HG03097 (cell line): ENCODE measurements around the gene LIPC.

ENCODE experiments used
- ATAC-seq: cut with Tn5 transposase; IDR thresholded peaks from one replicate; pipeline ENCODE4 v1.9.1; 2021; ENCODE audit not compliant: unreplicated experiment, low FRiP score

Gene LIPC

DNA sequence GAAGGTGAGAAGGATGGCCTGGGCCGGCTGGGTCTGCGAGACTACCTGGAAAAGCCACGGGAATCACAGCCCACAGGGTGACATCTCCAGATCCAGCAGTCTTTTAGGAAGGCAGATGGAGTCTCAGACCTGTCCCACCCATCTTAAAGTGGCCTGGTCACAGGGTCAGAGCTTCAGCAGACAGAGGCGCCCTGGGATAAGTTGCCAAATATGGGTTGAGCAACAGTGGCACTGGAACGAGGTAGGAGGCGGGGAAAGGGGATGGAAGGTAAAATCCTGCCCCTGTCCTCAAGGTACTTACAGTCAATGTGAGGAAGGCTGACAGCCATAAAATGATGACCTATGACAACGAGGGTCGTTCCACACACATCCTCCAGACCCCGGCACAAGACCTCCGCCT is 80.7 kb downstream of the LIPC start:
- ATAC-seq = no peak

DNA sequence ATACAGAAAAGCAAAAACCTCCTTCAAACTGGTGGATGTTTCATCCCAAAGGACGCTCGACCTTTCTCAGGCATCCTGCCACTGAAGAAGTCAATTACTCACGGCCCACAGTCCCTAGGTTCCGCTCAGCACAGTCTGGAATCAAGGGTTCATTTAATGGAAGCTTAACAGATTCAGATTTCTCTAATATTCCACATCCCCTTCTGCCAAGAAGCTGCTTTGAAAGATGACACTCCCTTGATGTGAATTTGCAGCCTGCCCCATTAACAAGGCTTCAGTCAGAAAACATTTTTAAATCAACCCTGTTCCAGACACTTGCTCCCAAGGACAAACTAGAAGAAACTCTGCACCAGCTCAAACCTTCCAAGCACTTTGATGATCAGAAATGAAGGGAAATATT is 81.2 kb downstream of the LIPC start:
- no peak for ATAC-seq

DNA sequence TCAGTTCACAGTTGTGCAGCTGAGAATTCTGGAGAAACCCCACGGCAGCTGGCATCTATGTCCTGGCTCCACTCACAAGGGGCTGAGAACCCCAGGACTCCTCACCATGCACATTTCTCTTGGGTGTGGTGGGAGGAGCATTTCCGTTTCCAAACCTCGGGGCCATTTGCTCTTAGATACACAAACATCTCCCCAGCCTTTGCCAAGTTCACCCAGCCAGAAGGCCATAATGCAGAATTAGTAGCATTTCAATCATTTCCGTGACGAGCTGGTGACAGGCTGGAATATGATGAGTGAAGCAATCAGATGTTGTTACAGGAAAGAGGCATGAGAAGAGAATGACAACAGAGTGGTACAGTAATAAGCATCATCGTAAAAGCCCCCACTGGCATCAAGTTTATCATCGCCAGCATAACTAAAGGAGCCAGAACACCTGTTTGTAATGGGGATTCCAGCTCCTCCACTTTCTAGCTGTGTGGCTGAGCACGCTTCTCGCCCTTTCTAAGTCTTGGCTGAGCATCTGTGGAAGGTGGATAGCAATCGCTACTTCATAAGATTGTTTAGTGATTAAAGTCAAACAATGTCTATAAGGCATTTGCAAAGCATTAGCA is 82.0 kb downstream of the LIPC start:
- no peak for ATAC-seq

DNA sequence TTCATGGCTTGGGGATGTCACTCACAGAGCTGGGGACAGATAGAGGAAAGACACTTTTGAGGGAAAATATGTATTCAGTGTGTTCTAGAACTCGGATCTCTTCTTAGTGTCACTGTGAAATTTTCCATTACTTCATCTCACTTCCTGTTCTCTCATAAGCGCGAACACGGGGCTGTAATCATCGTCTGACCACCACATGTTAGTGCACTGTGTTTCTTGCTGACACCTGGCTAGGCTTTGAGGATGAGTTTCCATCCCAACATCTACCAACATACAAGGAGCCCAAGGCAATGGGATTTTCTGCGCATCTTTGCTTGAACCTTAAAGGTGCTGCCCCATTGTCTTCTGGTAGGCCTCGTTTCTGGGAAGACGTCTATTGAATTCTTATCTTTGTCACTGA is 84.0 kb downstream of the LIPC start:
- ATAC-seq = no peak

DNA sequence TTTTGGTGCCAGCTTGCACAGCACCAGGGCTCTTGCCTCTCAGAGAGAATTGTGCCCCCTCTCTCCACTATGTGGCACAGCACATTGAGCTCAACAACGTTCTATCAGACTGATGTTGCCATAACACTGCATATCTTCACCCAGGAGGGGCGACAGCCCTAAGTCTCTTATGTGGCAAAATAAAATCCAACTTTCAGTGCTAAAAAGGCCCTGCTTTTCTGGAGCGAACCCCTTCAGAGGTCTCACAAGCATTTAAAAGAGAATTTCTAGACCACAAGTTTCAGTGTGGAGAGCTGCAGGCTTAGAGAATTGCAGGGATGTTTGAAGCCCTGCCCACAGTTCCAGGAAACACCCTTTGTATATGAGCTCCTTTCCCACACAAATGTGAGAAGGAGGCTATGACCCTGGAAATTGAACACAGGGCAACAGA is 85.5 kb downstream of the LIPC start:
- no peak for ATAC-seq

DNA sequence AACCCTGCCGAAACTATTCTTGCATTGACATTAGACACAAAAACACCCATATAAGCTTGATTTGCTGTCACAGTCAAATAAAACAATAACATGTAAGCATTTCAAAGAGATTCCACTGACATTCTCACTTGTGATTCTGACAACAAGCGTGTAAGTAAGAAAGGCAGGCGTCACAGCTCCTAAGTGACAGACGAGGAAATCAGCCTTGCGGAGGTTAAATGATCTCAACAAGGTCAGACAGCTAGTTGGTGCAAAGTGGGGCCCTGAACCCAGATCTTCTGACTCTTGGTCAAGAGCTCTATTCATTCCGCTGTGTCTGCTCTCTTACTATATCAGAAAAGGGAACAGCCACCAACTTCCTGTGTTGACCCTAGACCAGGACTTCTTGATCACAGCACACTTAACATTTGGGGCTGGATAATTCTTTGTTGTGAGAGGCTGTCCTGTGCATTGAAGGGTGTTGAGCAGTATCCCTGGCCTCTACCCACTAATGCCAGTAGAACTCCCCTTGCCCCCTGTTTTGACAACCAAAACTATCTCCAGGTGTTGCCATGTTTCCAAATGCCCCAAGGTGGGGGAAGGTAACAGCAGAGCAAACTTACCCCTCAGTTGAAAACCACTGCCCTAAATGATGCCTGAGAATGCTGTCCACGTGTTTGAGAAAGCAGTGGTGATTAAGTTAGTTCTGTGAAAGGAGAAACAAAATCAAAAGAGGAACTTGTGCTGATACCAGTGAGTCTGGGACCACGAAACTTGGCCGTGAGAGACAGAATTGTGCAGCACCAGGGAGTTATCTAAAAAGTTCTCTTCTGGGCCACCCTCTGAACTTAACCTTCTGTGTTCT is 86.1 kb downstream of the LIPC start:
- ATAC-seq = no peak

DNA sequence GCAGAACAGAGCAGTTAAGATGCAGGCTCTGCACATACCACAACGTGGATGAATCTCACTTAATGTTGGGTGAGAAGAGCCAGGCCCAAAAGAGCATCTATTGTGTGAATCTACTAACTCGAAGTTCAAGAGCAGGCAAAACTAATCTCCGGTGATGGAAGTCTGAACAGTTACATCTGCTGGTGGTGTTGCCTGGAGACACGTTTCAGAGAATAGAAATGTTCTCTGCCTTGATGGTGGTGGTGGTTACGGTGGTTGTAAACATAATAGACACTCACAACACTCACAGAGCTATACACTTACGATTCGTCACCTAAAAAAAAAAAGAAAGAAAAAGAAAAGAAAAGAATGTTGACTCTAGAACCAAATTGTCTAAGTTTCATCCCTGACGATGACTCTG is 86.8 kb downstream of the LIPC start:
- ATAC-seq = no peak

DNA sequence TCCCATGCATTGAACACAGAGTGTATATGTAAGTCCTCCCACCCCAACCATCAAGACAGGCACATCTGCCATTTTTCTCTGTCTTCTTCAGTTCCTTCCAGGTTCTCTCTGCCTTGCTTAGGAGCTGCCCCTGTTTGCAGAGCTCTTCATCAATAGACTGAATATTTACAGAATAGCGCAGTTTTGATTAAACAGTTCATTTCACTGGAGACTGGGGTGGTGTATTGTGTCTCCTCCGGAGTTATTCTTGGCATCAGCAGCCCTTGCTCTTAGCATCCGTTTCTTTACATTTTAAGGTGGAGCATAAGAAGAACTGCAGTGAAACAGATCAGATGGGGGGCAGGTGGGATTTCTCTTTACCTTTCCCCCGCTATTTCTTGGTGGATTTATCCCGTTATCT is 87.7 kb downstream of the LIPC start:
- ATAC-seq = no peak

DNA sequence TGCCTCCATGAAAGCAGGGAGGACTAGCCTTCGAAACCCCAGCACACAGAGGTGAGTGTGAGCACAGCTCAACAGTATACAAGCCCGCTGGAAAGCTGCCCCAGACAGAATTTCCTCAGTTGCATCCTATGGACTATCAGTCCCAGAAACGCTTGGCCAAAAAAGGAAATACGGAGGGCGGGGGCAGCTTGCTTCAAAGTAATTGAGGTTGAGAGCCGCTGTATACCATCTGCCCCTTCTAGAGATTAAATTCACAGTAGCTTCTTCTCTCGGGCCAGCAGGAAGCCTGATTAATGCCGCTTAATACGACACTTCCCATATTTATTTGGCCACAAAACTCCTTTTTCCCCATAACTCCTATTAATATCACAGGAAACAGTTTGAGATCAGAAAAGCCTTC is 88.7 kb downstream of the LIPC start:
- no peak for ATAC-seq

DNA sequence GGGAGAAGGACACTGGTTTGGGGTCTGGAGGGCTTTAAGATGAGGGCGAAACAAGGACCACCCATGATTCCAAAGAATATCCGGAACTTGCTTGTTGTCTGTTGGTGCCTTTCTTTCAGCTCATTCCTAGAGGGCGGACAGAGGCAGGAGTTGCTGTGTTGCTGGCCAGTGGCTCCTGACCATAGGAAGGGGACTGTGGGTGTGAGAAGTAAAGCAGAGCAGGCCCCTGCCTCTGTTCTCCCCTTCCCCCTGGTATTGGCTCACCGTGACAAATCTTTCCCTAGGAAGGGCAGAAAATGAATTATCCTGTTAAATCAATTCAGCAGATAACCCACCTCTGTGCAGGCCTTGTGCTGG is 89.1 kb downstream of the LIPC start:
- no peak for ATAC-seq

DNA sequence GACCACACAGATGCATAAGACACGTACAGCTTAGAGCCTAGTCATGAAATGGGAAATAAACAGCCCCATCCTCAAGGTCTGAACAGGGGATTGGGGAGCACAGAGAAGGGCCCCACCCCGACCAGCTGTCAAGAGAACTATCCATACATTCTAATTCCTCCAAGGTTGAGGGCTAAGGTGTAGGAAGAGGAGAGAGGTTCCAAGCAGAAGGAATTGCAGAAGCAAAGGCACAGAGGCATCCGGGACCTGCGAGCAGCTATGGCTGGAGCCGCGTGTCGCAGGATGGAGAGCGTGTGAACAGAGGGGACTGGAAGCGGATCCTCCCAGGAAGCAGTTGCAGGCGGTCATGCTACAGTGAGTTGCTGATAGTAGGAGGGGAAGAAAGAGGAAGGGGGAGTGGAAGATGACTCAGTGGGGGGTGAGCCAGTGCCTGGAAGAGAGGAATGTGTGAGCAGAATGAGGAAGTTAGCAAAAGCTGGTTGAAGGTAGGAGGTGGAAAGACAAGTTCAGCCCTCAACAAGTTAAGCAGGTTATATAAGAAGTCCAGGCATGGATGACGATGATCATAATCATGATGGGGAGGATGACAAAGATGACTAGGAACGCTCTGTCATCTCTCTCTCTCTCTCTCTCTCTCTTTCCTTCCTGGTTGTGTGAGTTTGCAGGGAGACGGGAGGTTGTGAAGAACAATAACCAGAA is 89.7 kb downstream of the LIPC start:
- ATAC-seq = no peak

DNA sequence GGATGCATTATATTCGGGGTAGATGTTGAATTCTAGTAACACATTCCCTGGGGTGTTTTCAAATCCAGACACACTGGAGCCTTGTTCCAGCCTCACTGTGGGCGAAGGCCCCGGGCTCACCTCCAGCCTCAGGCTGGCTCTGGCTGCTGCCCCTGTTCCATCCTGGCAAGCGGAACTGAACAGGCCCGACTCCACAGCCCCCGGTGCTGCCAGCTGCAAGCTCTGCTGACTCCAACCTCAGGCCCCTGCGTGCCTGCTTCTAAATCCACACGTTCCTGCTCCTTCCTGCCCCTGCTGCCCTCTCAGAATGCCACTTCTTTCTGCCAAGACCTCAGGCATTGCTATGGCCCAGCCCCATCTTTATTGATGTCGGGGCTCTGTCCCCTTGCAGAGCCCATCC is 90.6 kb downstream of the LIPC start:
- no peak for ATAC-seq

DNA sequence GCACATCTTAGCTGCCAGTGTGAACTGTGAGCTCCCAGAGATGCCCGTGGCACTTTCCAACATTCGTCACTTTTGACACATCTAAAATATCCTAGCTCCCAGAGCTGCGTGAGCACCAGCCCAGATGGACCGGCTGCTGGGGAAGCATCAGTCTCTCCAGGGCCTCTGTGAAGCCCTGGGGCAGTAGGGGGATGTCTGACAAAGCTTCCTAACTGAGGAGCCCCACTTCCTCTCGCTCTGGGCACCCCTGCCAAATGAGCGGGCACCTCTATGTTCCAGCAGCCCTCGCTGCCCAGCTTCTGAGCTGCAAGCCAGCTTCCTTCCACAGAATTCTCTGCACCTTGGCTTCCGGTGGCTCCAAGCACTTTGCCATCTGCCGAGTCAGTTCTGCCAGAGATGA is 91.1 kb downstream of the LIPC start:
- no peak for ATAC-seq

DNA sequence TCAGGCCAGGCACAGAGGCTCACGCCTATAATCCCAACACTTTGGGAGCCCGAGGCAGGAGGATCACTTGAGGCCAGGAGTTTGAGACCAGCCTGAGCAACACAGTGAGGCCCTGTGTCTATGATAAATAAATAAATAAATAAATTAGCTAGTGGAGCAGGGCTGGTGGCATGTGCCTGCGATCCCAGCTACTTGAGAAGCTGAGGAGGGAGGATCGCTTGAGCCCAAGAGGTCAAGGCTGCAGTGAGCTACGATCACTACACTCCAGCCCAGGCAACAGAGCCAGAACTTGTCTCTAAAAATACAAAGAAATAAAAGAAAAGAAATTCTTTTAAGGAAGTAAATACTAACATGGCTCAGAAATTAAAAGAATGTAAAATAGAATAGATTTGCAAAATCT is 91.8 kb downstream of the LIPC start:
- no peak for ATAC-seq

DNA sequence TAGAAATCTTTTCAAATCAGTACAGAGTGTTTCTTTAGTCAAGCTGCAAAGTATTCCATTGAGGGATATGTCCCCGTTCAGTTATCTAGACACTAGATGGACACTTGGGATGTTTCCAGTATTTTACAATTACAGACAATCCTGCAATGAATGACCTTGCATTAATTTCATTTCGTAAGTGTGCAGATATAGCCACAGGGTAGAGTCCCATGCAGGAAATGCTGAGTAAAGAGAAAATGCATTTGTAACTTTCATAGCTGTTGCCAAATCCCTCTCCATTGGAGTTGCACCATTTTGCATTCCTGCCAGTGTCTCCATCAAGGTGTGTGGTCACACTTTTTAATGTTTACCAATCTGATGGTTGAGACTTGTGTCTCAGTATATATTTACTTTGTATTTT is 92.5 kb downstream of the LIPC start:
- no peak for ATAC-seq

DNA sequence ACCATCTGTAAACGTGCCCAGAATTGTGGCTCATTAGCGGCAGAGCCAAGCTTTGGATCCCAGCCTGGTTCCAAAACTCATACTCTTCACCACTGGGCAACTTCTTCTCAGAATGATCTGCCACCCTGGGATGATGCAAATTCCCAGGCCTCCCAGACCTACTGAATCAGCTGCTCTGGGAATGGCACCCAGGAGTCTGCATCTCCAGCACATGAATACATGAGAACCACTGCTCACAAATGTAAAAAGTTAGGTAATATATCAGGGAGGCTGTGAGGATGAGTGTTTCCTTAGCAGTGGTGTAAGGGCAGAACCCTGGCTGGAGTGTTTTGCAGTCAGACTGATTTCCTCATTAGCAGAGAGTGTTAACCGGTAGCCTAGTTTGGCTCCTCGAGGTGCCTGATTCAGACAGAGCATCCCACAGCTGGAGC is 94.2 kb downstream of the LIPC start:
- ATAC-seq = no peak

DNA sequence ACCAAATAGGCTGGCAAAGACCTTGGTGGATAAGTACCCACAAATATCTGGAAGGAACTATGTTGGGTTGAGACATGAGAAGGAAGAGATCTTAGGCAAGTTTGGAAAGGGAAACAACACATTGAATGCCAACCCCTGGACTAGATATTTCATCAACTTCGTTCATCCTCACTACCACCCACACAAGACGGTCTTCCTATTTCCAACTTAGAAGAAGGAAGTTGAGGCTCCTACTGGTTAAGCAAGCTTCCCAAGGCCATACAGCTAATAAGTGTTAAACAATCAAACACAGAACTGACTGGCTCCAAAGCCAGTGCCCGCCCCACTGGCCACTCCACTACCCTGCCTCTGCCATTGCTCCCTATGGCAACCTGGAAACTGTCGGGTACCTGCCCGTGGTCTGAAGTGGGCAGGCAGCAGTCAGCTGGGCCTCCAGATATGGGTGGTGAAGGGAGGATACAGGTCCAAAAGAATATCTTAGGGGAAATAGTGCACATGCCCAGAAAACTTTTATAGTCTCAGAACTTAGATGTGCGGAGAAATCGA is 94.9 kb downstream of the LIPC start:
- no peak for ATAC-seq

DNA sequence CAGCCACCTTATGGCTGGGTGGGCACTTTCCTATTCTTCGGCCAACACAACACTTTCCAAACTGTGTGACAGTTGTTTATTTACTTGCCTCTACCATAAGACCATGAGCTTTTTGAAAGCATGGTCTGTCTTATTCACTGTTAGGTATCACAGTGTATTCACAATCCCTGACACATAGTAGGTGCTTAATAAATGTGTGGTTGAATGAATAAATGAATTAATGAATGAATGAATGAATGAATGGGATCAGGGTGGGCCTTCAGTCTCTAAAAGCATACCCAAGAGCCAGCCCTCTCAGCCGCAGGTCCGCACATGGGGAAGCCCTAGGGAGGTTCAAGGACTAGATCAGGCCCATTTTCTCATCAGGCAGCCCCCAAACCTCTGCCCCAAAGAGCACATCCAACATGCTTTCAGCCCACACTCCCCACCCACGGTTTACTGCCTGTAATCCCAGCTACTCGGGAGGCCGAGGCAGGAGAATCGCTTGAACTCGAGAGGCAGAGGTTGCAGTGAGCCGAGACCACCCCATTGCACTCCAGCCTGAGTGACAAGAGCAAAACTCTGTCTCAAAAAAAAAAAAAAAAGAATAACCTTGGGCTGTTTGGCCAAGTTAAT is 95.9 kb downstream of the LIPC start:
- no peak for ATAC-seq

DNA sequence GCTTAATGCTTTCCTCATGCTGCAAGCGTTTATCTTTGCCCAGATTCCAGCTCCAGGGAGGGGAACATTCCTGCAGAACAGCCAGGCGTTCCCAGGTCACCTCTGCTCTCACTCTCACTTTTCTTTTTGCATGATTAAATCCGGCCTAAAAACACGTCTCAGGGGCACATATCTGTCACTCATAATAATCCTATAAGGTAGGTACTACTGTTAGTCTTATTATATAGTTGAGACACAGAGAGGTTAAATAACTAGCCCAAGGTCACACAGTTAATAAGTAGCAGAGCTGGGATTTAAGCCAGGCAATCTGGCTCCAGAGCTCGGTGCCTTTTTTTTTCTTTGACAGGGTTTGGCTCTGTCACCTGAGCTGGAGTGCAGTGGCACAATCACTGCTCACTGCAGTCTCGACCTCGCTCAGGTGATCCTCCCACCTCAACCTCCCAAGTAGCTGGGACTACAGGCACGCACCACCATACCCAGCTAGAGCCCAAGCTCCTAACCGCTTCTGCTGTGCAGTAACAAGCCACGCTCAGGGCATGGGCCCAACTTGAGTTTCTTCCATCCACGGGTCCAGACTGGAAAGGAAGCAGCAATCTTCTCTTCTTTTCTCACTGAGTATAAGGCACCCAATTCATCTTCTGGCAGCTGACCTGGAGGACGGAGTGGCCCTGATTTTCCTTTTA is 96.5 kb downstream of the LIPC start:
- ATAC-seq = no peak

DNA sequence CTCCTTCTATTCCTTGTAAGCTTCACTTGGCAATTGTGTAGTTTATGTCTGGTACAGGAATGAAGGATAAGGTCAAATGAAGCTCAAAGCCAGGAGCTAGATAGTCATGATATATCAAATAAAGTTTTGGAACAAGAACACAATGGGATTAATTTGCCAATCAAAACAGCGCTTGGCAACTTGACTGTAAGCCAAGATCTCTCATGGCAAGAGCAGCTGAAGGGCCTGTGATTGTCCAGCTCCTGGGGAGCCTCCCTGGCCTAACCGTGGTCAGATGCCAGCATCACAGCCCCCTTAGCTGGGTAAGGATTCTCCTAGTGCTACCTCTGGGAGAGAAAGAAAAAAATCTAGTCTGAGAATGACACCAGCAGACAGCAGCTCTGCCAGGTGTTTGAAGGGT is 97.2 kb downstream of the LIPC start:
- ATAC-seq = no peak
